Spleen (tissue), 7 donors: ENCODE measurements around the gene STK24.
"Not testable (repeated sequence)": the region's sequence is repeated elsewhere in the genome, so short reads cannot be mapped to it uniquely, and the experiment has no call there.

Source experiments
- CTCF ChIP-seq, 11 experiments: fragments of 200-600 bp in 7 of 11; fragments of 450-650 bp in 4 of 11; sonication (generic) in 4 of 11; IDR thresholded peaks in 8 of 11; conservative IDR thresholded peaks in 3 of 11; 1 replicate in 7 of 11; 2 replicates in 4 of 11; pipeline versions ENCODE4 v1.4.0 to v1.8.0; 2016 to 2021; ENCODE audit warnings: antibody characterized with exemption in 11 of 11, inconsistent platforms in 4 of 11, mild to moderate bottlenecking in 1 of 11
- POLR2A ChIP-seq, 3 donors: fragments of 450-650 bp; IDR thresholded peaks; one replicate each; pipeline ENCODE4 v1.5.1; 2017; ENCODE audit warnings: antibody characterized with exemption in 3 of 3, mild to moderate bottlenecking in 1 of 3
- POLR2AphosphoS5 ChIP-seq, 3 donors: sonication (generic); formaldehyde crosslinking; IDR thresholded peaks; one replicate each; pipeline ENCODE4 v1.5.1; 2017; ENCODE audit warnings: antibody characterized with exemption in 3 of 3
- donor health status: DM: no; HTN: no; CAD: no; lungs with moderate emphysema.
- donor health status: DM: no; HTN: no; CAD: no.
- donor health status: DM: no; HTN: no; CAD: no.

GRCh38 chr13:98413278-98413677 is 163.6 kb downstream of the STK24 start:
- TF ChIP-seq CTCF (IDR thresholded peaks at IDR 0.05 in 8 of 11, conservative IDR thresholded peaks at IDR 0.05 in 3 of 11); POLR2AphosphoS5 (IDR thresholded peaks at IDR 0.05); POLR2A (IDR thresholded peaks at IDR 0.05): not testable (repeated sequence)
